Osteocyte (in vitro differentiated cells): ENCODE results near the gene GPBP1L1. TPM values are rescaled to one million over a fixed set of nuclear protein-coding genes. Genes with fewer than 3 reads are reported as not detected.
"Not testable (repeated sequence)": the region's sequence is repeated elsewhere in the genome, so short reads cannot be mapped to it uniquely, and the experiment has no call there.

Source experiments
- DNase-seq: peaks from one replicate; pipeline ENCODE4 v3.0.0; 2021; ENCODE audit warnings: mixed read lengths; ENCODE audit not compliant: unreplicated experiment; ENCODE audit errors: extremely low spot score
- H3K27ac Mint-ChIP-seq: one replicate; pipeline ENCODE4 v1.8.0; 2021; ENCODE audit warnings: mild to moderate bottlenecking, mixed read lengths; ENCODE audit not compliant: unreplicated experiment
- H3K27me3 Mint-ChIP-seq: one replicate; pipeline ENCODE4 v1.8.0; 2021; ENCODE audit warnings: mixed read lengths; ENCODE audit not compliant: unreplicated experiment
- H3K36me3 Mint-ChIP-seq: one replicate; pipeline ENCODE4 v1.8.0; 2021; ENCODE audit warnings: mixed read lengths; ENCODE audit not compliant: unreplicated experiment
- H3K4me1 Mint-ChIP-seq: one replicate; pipeline ENCODE4 v1.8.0; 2021; ENCODE audit warnings: mixed read lengths; ENCODE audit not compliant: unreplicated experiment
- H3K4me3 Mint-ChIP-seq: one replicate; pipeline ENCODE4 v1.8.0; 2021; ENCODE audit warnings: mild to moderate bottlenecking, moderate library complexity, mixed read lengths; ENCODE audit not compliant: unreplicated experiment
- H3K9me3 Mint-ChIP-seq: one replicate; pipeline ENCODE4 v1.8.0; 2021; ENCODE audit warnings: mixed read lengths; ENCODE audit not compliant: unreplicated experiment
- total RNA-seq: library from RNA; stranded (reverse); gene quantifications from 2 replicates; pipeline ENCODE4 v1.2.1, GENCODE V29; 2021
- TF ChIP-seq, protein P1 (sequence below): fragments of 200-600 bp; sonication (generic); IDR thresholded peaks from 2 replicates; pipeline ENCODE4 v1.5.0; 2021; ENCODE audit warnings: antibody characterized with exemption, mild to moderate bottlenecking, moderate library complexity

The GPBP1L1 gene
- total RNA-seq, 1 donor from 2014 or later: 87.2 TPM

DNA sequence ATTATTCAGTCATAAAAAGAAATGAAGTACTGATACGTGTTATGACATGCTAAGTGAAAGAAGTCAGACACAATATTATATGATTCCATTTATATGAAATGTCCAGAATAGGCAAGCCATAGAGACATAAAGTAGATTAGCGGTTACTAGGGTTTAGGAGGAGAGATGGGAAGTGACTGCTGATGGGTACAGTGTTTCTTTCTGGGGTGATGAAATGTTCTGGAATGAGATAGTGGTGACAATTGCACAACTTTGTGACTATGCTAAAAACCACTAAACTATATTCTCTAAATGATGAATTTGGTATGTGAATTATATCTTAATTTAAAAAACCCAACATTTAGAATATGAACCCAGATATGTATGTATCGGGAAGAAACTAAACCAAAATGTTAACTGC lies 36.5 kb upstream of the GPBP1L1 start:
- H3K36me3 Mint-ChIP-seq: peaks cover 3% of the 10 kb centered on the region
- DNase-seq: no peak
- TF ChIP-seq, protein P1, sequence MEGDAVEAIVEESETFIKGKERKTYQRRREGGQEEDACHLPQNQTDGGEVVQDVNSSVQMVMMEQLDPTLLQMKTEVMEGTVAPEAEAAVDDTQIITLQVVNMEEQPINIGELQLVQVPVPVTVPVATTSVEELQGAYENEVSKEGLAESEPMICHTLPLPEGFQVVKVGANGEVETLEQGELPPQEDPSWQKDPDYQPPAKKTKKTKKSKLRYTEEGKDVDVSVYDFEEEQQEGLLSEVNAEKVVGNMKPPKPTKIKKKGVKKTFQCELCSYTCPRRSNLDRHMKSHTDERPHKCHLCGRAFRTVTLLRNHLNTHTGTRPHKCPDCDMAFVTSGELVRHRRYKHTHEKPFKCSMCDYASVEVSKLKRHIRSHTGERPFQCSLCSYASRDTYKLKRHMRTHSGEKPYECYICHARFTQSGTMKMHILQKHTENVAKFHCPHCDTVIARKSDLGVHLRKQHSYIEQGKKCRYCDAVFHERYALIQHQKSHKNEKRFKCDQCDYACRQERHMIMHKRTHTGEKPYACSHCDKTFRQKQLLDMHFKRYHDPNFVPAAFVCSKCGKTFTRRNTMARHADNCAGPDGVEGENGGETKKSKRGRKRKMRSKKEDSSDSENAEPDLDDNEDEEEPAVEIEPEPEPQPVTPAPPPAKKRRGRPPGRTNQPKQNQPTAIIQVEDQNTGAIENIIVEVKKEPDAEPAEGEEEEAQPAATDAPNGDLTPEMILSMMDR: no peak
- no peak overlapping the region for H3K4me3 Mint-ChIP-seq
- H3K27me3 Mint-ChIP-seq: no peaks in the 10 kb centered on the region
- H3K4me1 Mint-ChIP-seq: peaks cover 24% of the 10 kb centered on the region
- peak overlapping the region; percentile 33 for H3K27ac Mint-ChIP-seq
- H3K9me3 Mint-ChIP-seq: no peaks in the 10 kb centered on the region

DNA sequence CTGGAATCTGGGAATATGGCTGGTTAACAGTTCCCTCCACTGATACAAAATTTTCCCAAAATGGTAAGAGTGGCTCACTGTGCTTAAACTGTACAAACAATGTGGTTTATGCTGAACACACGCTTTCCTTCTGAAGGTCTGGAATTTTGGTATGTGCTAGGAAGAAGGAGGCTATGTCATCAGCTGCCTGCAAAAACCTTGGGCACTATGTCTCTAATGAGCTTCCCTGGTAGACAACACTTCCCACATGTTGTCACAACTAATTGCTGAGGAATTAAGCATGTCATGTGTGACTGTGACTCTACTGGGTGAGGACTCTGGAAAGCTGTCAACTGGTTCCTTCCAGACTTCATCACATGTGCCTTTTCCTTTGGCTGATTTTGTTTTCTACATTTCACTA lies 34.9 kb upstream of the GPBP1L1 start:
- H3K36me3 Mint-ChIP-seq: peaks cover 8% of the 10 kb centered on the region
- H3K27ac Mint-ChIP-seq: peak overlapping the region; percentile 82
- H3K4me3 Mint-ChIP-seq: no peak overlapping the region
- H3K27me3 Mint-ChIP-seq: no peaks in the 10 kb centered on the region
- H3K4me1 Mint-ChIP-seq: peaks cover 31% of the 10 kb centered on the region
- H3K9me3 Mint-ChIP-seq: no peaks in the 10 kb centered on the region
- TF ChIP-seq, protein P1: no peak
- no peak for DNase-seq

DNA sequence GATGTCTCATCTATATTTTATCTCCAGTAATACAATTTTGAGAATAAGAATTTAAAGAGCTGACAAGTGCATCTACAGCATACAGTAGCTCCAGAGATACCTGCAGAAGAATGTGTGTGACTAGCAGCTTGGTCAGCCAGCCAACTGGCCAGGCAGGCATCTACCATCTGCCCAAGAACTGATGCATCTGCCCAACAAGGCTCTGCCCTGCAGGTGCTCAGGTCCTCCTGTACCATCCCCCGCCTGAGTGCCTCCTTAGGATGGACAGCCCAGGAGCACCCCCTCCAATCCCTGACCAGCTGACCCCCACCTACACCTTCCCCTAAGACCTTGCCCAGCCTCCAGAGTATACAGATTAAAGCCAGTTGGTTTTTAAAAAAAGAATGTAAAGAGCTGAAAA lies 32.0 kb upstream of the GPBP1L1 start:
- TF ChIP-seq, protein P1: no peak
- peaks cover 28% of the 10 kb centered on the region for H3K4me1 Mint-ChIP-seq
- no peak overlapping the region for H3K4me3 Mint-ChIP-seq
- no peaks in the 10 kb centered on the region for H3K27me3 Mint-ChIP-seq
- no peak for DNase-seq
- H3K9me3 Mint-ChIP-seq: no peaks in the 10 kb centered on the region
- no peak overlapping the region for H3K27ac Mint-ChIP-seq
- H3K36me3 Mint-ChIP-seq: peaks cover 25% of the 10 kb centered on the region

DNA sequence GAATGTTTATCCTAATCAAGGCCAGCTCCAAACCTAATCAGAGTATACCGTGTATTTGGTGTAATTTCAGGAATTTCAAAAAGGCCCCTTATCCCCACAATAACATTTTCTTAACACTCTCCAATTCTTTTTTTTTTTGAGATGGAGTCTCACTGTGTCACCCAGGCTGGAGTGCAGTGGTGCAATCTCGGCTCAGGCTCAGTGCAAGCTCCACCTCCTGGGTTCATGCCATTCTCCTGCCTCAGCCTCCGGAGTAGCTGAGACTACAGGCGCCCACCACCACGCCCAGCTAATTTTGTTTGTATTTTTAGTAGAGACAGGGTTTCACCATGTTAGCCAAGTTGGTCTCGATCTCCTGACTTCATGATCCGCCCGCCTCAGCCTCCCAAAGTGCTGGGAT lies 31.1 kb upstream of the GPBP1L1 start:
- not testable (repeated sequence) for H3K4me3 Mint-ChIP-seq, H3K9me3 Mint-ChIP-seq, H3K27ac Mint-ChIP-seq, DNase-seq, H3K27me3 Mint-ChIP-seq
- Mint-ChIP-seq H3K36me3 (peaks cover 28% of the 10 kb centered on the region), H3K4me1 (peaks cover 21% of the 10 kb centered on the region)

DNA sequence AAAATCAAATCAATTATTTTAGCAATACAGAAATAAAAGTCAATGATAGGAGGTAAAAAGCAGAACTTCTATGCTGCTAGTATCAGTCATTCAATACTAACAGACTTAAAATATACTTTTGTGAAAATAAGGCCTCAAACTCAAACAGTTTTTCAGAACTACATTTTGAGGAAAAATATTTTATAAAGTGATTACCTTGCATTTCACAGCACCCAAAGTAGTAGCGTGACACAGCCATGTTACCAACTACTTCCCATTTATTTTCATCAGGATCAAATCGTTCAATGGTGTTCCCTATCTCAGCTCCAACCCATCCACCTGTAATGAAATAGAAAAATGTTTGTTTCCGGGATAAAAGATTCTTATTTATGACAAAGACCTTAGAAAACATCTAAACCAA lies 30.4 kb upstream of the GPBP1L1 start:
- Mint-ChIP-seq H3K4me1 (peaks cover 21% of the 10 kb centered on the region), H3K4me3 (no peak overlapping the region), H3K36me3 (peaks cover 33% of the 10 kb centered on the region), H3K9me3 (no peaks in the 10 kb centered on the region), H3K27me3 (no peaks in the 10 kb centered on the region), H3K27ac (no peak overlapping the region)
- TF ChIP-seq, protein P1: no peak
- no peak for DNase-seq

DNA sequence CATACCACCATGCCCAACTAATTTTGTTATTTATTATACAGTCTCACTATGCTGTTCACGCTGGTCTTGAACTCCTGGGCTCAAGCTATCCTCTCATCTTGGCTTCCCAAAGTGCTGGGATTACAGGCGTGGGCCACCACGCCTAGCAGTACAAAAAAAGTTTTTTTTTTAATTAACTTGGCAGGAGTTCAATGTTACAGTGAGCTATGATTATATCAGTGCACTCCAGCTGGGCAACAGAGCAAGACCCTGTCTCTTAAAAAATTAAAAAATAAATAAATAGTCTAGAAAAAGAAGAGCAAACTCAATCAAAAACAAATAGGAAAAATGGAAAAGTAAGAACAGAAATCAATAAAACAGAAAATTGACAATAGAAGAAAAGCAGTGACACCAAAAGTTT lies 27.4 kb upstream of the GPBP1L1 start:
- H3K27me3 Mint-ChIP-seq: no peaks in the 10 kb centered on the region
- peaks cover 36% of the 10 kb centered on the region for H3K36me3 Mint-ChIP-seq
- H3K9me3 Mint-ChIP-seq: no peaks in the 10 kb centered on the region
- peaks cover 7% of the 10 kb centered on the region for H3K4me1 Mint-ChIP-seq
- no peak for DNase-seq
- TF ChIP-seq, protein P1: no peak
- H3K27ac Mint-ChIP-seq: no peak overlapping the region
- H3K4me3 Mint-ChIP-seq: no peak overlapping the region
